IMR-90 (cell line): Measurements from ENCODE around the gene CDON. TPM values are rescaled to one million over a fixed set of nuclear protein-coding genes. Genes with fewer than 3 reads are reported as not detected.

Experiments used
- ATAC-seq: fragments of 200-7000 bp; cut with Tn5 transposase; 2 replicates; pipeline ENCODE4 v1.9.1; 2020; ENCODE audit warnings: low read depth, mild to moderate bottlenecking, moderate library complexity
- BruUV-seq: library from RNA; stranded (reverse); fragments of 400-500 nt; replicated peaks from 2 replicates; lab custom pipeline; 2021; lab: Mats Ljungman, UMichigan
- CTCF ChIA-PET: fragments of 300-600 bp; formaldehyde crosslinking; extraction: SDS; loops from one replicate; lab custom pipeline; 2021; ENCODE audit warnings: antibody characterized with exemption; lab: Yijun Ruan, JAX
- POLR2A ChIA-PET: fragments of 300-600 bp; sonication (Branson Sonifier 250); formaldehyde crosslinking; loops from one replicate; lab custom pipeline; 2022; ENCODE audit warnings: antibody characterized with exemption; ENCODE audit not compliant: unreplicated experiment; lab: Charles Lee
- DNase-seq: peaks from one replicate; pipeline ENCODE4 v3.0.0; 2013
- H2AFZ ChIP-seq: replicated peaks from 2 replicates; pipeline ENCODE3; 2013; ENCODE audit warnings: low read length, mild to moderate bottlenecking; ENCODE audit not compliant: poor library complexity
- H2AK5ac ChIP-seq: 2 replicates; pipeline ENCODE4 v1.6.1; 2013; ENCODE audit warnings: low read depth, low read length, inconsistent platforms
- H2AK9ac ChIP-seq: replicated peaks from 2 replicates; pipeline ENCODE3; 2013; ENCODE audit warnings: mild to moderate bottlenecking, low read depth, low read length, moderate library complexity; ENCODE audit not compliant: poor library complexity
- H2BK120ac ChIP-seq: 2 replicates; pipeline ENCODE4 v1.6.1; 2013; ENCODE audit warnings: low read depth, low read length, inconsistent platforms
- H2BK15ac ChIP-seq: 3 replicates; pipeline ENCODE4 v1.6.1; 2013; ENCODE audit warnings: low read depth, low read length, inconsistent platforms
- H2BK20ac ChIP-seq: 2 replicates; pipeline ENCODE4 v1.6.1; 2013; ENCODE audit warnings: low read depth, mild to moderate bottlenecking, inconsistent platforms, low read length, moderate library complexity
- H2BK5ac ChIP-seq: 2 replicates; pipeline ENCODE4 v1.6.1; 2013; ENCODE audit warnings: mild to moderate bottlenecking, low read depth, low read length, inconsistent platforms; ENCODE audit not compliant: poor library complexity, severe bottlenecking
- H3K14ac ChIP-seq: replicated peaks from 2 replicates; pipeline ENCODE4 v1.6.1; 2013; ENCODE audit warnings: low read depth, low read length, inconsistent platforms
- H3K18ac ChIP-seq: 2 replicates; pipeline ENCODE4 v1.6.1; 2013; ENCODE audit warnings: low read depth, low read length, control low read depth
- H3K23ac ChIP-seq: 2 replicates; pipeline ENCODE4 v1.6.1; 2013; ENCODE audit warnings: low read depth, low read length, inconsistent platforms
- H3K27ac ChIP-seq: 2 replicates; pipeline ENCODE4 v1.5.1; 2013; ENCODE audit warnings: mild to moderate bottlenecking, control low read depth, low read length; ENCODE audit not compliant: insufficient read depth
- H3K27me3 ChIP-seq: 2 replicates; pipeline ENCODE4 v1.6.1; 2013; ENCODE audit warnings: low read length; ENCODE audit not compliant: control insufficient read depth, insufficient read depth
- H3K36me3 ChIP-seq: 2 replicates; pipeline ENCODE4 v1.6.1; 2013; ENCODE audit warnings: low read length, mixed read lengths; ENCODE audit not compliant: control insufficient read depth, insufficient read depth
- H3K4ac ChIP-seq: 2 replicates; pipeline ENCODE4 v1.6.1; 2013; ENCODE audit warnings: low read depth, low read length, inconsistent platforms
- H3K4me1 ChIP-seq: 2 replicates; pipeline ENCODE4 v1.6.1; 2013; ENCODE audit warnings: low read length, mixed read lengths; ENCODE audit not compliant: control insufficient read depth, insufficient read depth
- H3K4me2 ChIP-seq: 2 replicates; pipeline ENCODE4 v1.6.1; 2013; ENCODE audit warnings: low read depth, mild to moderate bottlenecking, control low read depth, low read length, moderate library complexity
- H3K4me3 ChIP-seq: 2 replicates; pipeline ENCODE4 v1.5.1; 2013; ENCODE audit warnings: low read depth, mild to moderate bottlenecking, control low read depth, low read length, moderate library complexity; ENCODE audit not compliant: insufficient read depth
- H3K56ac ChIP-seq: 2 replicates; pipeline ENCODE4 v1.6.1; 2013; ENCODE audit warnings: low read length, inconsistent platforms; ENCODE audit not compliant: insufficient read depth; ENCODE audit errors: extremely low read depth
- H3K79me1 ChIP-seq, 2 experiments: 2 replicates each; pipeline ENCODE4 v1.6.1; 2013; ENCODE audit warnings: low read length in 2 of 2, inconsistent platforms in 1 of 2, low read depth in 1 of 2
- H3K9ac ChIP-seq: 2 replicates; pipeline ENCODE4 v1.6.1; 2013; ENCODE audit warnings: low read depth, low read length, control low read depth
- H3K9me1 ChIP-seq: 2 replicates; pipeline ENCODE4 v1.6.1; 2013; ENCODE audit warnings: low read length, inconsistent platforms; ENCODE audit not compliant: insufficient read depth
- H3K9me3 ChIP-seq: 2 replicates; pipeline ENCODE4 v1.6.1; 2013; ENCODE audit warnings: low read length; ENCODE audit not compliant: control insufficient read depth, insufficient read depth
- H4K20me1 ChIP-seq: 2 replicates; pipeline ENCODE4 v1.6.1; 2013; ENCODE audit warnings: low read length, inconsistent platforms; ENCODE audit not compliant: insufficient read depth
- H4K5ac ChIP-seq: 2 replicates; pipeline ENCODE4 v1.6.1; 2013; ENCODE audit warnings: mild to moderate bottlenecking, low read depth, low read length, control low read depth
- H4K8ac ChIP-seq, 2 experiments: 2 replicates each; pipeline ENCODE4 v1.6.1; 2013; ENCODE audit warnings: low read depth in 2 of 2, low read length in 2 of 2, control low read depth in 1 of 2, inconsistent platforms in 1 of 2
- H4K91ac ChIP-seq: 2 replicates; pipeline ENCODE4 v1.6.1; 2013; ENCODE audit warnings: low read depth, low read length, inconsistent platforms; ENCODE audit not compliant: insufficient read depth
- BHLHE40 ChIP-seq: fragments of 150-350 bp; IDR thresholded peaks from 2 replicates; pipeline ENCODE4 v1.6.1; 2016; ENCODE audit warnings: mild to moderate bottlenecking, low read depth, low read length
- CEBPB ChIP-seq: IDR thresholded peaks from 2 replicates; pipeline ENCODE4 v1.6.1; 2012; ENCODE audit warnings: low read depth, low read length, improper control_type of control experiment
- CTCF ChIP-seq: conservative IDR thresholded peaks from 2 replicates; pipeline ENCODE4 v1.5.1; 2012; ENCODE audit warnings: mild to moderate bottlenecking, low read depth, low read length, improper control_type of control experiment
- ELK1 ChIP-seq: fragments of 150-350 bp; IDR thresholded peaks from 2 replicates; pipeline ENCODE4 v1.6.1; 2016; ENCODE audit warnings: low read depth, mild to moderate bottlenecking, low read length, moderate library complexity, borderline replicate concordance
- FOS ChIP-seq: fragments of 150-350 bp; IDR thresholded peaks from 2 replicates; pipeline ENCODE4 v1.6.1; 2016; ENCODE audit warnings: low read depth, low read length
- MAFK ChIP-seq: IDR thresholded peaks from 2 replicates; pipeline ENCODE4 v1.6.1; 2012; ENCODE audit warnings: low read depth, low read length, improper control_type of control experiment
- MXI1 ChIP-seq: IDR thresholded peaks from 2 replicates; pipeline ENCODE4 v1.6.1; 2012; ENCODE audit warnings: low read depth, mild to moderate bottlenecking, low read length, moderate library complexity, borderline replicate concordance
- NFE2L2 ChIP-seq: fragments of 150-350 bp; IDR thresholded peaks from 2 replicates; pipeline ENCODE4 v1.6.1; 2016; ENCODE audit warnings: low read depth, mild to moderate bottlenecking, low read length
- POLR2A ChIP-seq: IDR thresholded peaks from 2 replicates; pipeline ENCODE4 v1.6.1; 2012; ENCODE audit warnings: mild to moderate bottlenecking, low read depth, low read length
- SMC3 ChIP-seq: fragments of 150-350 bp; IDR thresholded peaks from 2 replicates; pipeline ENCODE4 v1.6.1; 2016; ENCODE audit warnings: low read depth, mild to moderate bottlenecking, antibody characterized with exemption, low read length, moderate library complexity
- WGBS, 2 experiments: methylation state at CpG; one replicate each; pipeline versions ENCODE4 v1.1.5 to v1.1.7; 2013; ENCODE audit warnings: missing lambda C conversion rate in 2 of 2; ENCODE audit not compliant: insufficient read length in 1 of 2; ENCODE audit errors: extremely low coverage in 2 of 2; 5-methylcytosine and 5-hydroxymethylcytosine counted together
- dilution Hi-C: fragments of 300-500 bp; cut with HindIII; formaldehyde crosslinking; loops from one replicate; pipeline ENCODE4 v1.14.3; 2018; ENCODE audit warnings: low sequenced_read_pairs; ENCODE audit not compliant: unreplicated experiment
- in situ Hi-C: fragments of 300-500 bp; cut with MboI; formaldehyde crosslinking; loops from 3 replicates; pipeline ENCODE4 v1.14.3; 2019; ENCODE audit warnings: low sequenced_read_pairs, inconsistent platforms, mixed read lengths
- intact Hi-C: fragments of 100-400 bp; cut with micrococcal nuclease; formaldehyde crosslinking; loops from 2 replicates; pipeline ENCODE4 v1.10.0; 2022
- polyA plus RNA-seq, 3 experiments: library from polyadenylated mRNA; depleted of rRNA; stranded (reverse); fragments of >200 nt; gene quantifications; 2 replicates each; pipeline ENCODE4 v1.2.3, GENCODE V29; 2012; ENCODE audit warnings: low replicate concordance in 1 of 3
- total RNA-seq: library from RNA; depleted of rRNA; stranded (reverse); fragments of >200 nt; gene quantifications from 2 replicates; pipeline ENCODE4 v1.2.3, GENCODE V29; 2012

CDON gene
- total and polyA plus RNA-seq, 2 of the 4 experiments (the other 2 are of a cell fraction), result 1.2 to 3.8 TPM

DNA sequence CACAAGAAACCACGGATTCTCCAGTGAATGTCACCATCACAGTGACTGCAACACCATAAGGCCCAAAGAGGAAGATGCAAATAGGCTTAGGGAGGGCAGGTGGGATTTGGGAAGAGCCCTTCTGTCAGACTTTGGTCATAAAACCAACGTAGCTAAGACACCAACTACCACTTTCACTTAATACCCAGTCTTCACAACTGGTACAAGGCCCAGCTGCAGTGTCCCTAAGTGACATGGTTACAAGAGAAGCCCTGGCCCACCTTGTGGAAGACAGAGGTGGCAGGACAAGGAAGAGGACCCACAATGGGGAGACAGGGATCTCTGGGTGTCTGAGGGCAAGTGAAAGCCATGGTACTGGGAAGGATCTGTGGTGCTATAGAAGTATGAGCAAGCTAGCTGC is 106.8 kb downstream of the CDON start:
- no peak overlapping the region for H2BK120ac ChIP-seq
- H3K18ac ChIP-seq, result no peak overlapping the region
- H4K8ac ChIP-seq, result no peak overlapping the region
- no peak for ATAC-seq
- CTCF ChIA-PET, result interaction anchor here (0.5 kb wide), 1 partner anchor 16 kb away, joined by 4 read pairs; no protein-coding TSS in a partner anchor
- no peak overlapping the region for H3K23ac ChIP-seq
- H3K4me2 ChIP-seq, result no peak overlapping the region
- no peaks in the 10 kb centered on the region for H3K9me3 ChIP-seq
- peaks cover 4% of the 10 kb centered on the region for H3K27me3 ChIP-seq
- H3K36me3 ChIP-seq, result no peaks in the 10 kb centered on the region
- no peaks in the 10 kb centered on the region for H3K9me1 ChIP-seq
- no peak for DNase-seq
- no peaks in the 10 kb centered on the region for H4K20me1 ChIP-seq
- no TSS peak for BruUV-seq
- H3K4ac ChIP-seq, result no peak overlapping the region
- H2AFZ ChIP-seq, result no peak overlapping the region
- POLR2A ChIA-PET, result interaction anchor here (0.6 kb wide), 1 partner anchor 1909 kb away, joined by 3 read pairs; no protein-coding TSS in a partner anchor
- intact Hi-C loops (no loop called here), dilution Hi-C loops (no loop called here), in situ Hi-C loops (no loop called here)
- H3K79me1 ChIP-seq, result no peaks in the 10 kb centered on the region
- H2BK15ac ChIP-seq, result no peak overlapping the region
- H2AK5ac ChIP-seq, result no peak overlapping the region
- no CpG with 5 or more reads among the region's 2 CpGs for WGBS, 2 experiments
- no peak overlapping the region for H3K14ac ChIP-seq
- no peak overlapping the region for H3K9ac ChIP-seq
- H2AK9ac ChIP-seq, result no peak overlapping the region
- TF ChIP-seq CEBPB, result no peak
- no peak for TF ChIP-seq CTCF
- no peak for TF ChIP-seq MXI1
- no peak for TF ChIP-seq POLR2A
- no peak for TF ChIP-seq BHLHE40
- TF ChIP-seq FOS, result no peak
- TF ChIP-seq SMC3, result no peak
- TF ChIP-seq NFE2L2, result no peak
- TF ChIP-seq ELK1, result no peak
- no peak for TF ChIP-seq MAFK
- H3K4me1 ChIP-seq, result no peaks in the 10 kb centered on the region
- no peak overlapping the region for H2BK20ac ChIP-seq
- H4K5ac ChIP-seq, result no peak overlapping the region
- H2BK5ac ChIP-seq, result no peak overlapping the region
- no peak overlapping the region for H4K91ac ChIP-seq
- H3K4me3 ChIP-seq, result no peak overlapping the region
- no peak overlapping the region for H3K56ac ChIP-seq
- no peak overlapping the region for H3K27ac ChIP-seq
